Measurements from ENCODE around the gene TBCEL. TPM values are rescaled to one million over a fixed set of nuclear protein-coding genes. Genes with fewer than 3 reads are reported as not detected.
A peak's percentile ranks its signal among the peaks of the same experiment; 100 is the strongest.

The TBCEL gene
- total RNA-seq (10 to 100 TPM; 25.9 to 41.3 TPM), polyA plus RNA-seq (1 to 10 TPM; 6.7 to 9.0 TPM)

GRCh38 chr11:121023848-121024751 is at the start of gene TBCEL:
Gene TBCEL (plus strand): TSS chr11:121024102. CDS start chr11:121045691, 21,589 bp downstream.
- peak within 1 kb of the TSS; percentile 39 to 68 for H3K27ac ChIP-seq (ENCODE audit: low read depth in 1 of 2, low read length in 2 of 2)
- H3K9ac ChIP-seq (ENCODE audit: low read depth in 1 of 2, low read length in 2 of 2) = peak within 1 kb of the TSS; percentile 67 to 68
- peak; percentile 85 for DNase-seq (ENCODE audit: low spot score)

GRCh38 chr11:120974466-120974865 is 49.4 kb upstream of the TBCEL start:
- Histone ChIP-seq H3K4me3 (ENCODE audit: low read depth in 1 of 3, low read length in 3 of 3) (no peak overlapping the region), H3K9ac (ENCODE audit: low read depth in 1 of 2, low read length in 2 of 2) (no peak overlapping the region), H3K4me1 (ENCODE audit: control insufficient read depth in 4 of 4, insufficient read depth in 4 of 4, low read length in 3 of 4) (no peaks in the 10 kb centered on the region), H3K27ac (ENCODE audit: low read depth in 1 of 2, low read length in 2 of 2) (no peak overlapping the region), H3K27me3 (ENCODE audit: control insufficient read depth in 4 of 4, insufficient read depth in 4 of 4, low read length in 3 of 4) (no peaks in the 10 kb centered on the region), H3K9me3 (ENCODE audit: control insufficient read depth in 4 of 4, low read length in 3 of 4) (no peaks in the 10 kb centered on the region), H3K36me3 (ENCODE audit: control insufficient read depth in 4 of 4, insufficient read depth in 3 of 4, low read depth in 1 of 4, low read length in 3 of 4) (no peaks in the 10 kb centered on the region)
- 64% methylated on average over 9 of the region's 9 CpGs for WGBS
- no peak for DNase-seq (ENCODE audit: low spot score)
- TF ChIP-seq JUND (IDR thresholded peaks at IDR 0.05) = no peak
- no peak for TF ChIP-seq FOXA2 (IDR thresholded peaks at IDR 0.05)
- TF ChIP-seq MAX (IDR thresholded peaks at IDR 0.05) = no peak
- no peak for TF ChIP-seq YY1 (IDR thresholded peaks at IDR 0.05)
- TF ChIP-seq RXRA (IDR thresholded peaks at IDR 0.05) = no peak
- TF ChIP-seq EGR1 (IDR thresholded peaks at IDR 0.05; ENCODE audit: low read depth in 2 of 2) = no peak

More at GRCh38 chr11:121023848-121024751, at the start of gene TBCEL:
- peaks cover 0 to 17% (median 11%) of the 10 kb centered on the region in 4 donors for H3K4me1 ChIP-seq (ENCODE audit: control insufficient read depth in 4 of 4, insufficient read depth in 4 of 4, low read length in 3 of 4)
- TF ChIP-seq HNF4A (conservative IDR thresholded peaks at IDR 0.05) (no peak), RXRA (IDR thresholded peaks at IDR 0.05) (peak; percentile 77 to 87), HNF4G (IDR thresholded peaks at IDR 0.05) (no peak), GABPA (IDR thresholded peaks at IDR 0.05 in 1 of 2, conservative IDR thresholded peaks at IDR 0.05 in 1 of 2) (peak in 1 of 2 donors; percentile 79), ATF3 (IDR thresholded peaks at IDR 0.05) (no peak), RAD21 (IDR thresholded peaks at IDR 0.05) (peak in 1 of 2 donors; percentile 40), EGR1 (IDR thresholded peaks at IDR 0.05; ENCODE audit: low read depth in 2 of 2) (no peak), SP1 (IDR thresholded peaks at IDR 0.05) (peak; percentile 27), MAX (IDR thresholded peaks at IDR 0.05) (peak; percentile 80)
- H3K4me3 ChIP-seq (ENCODE audit: low read depth in 1 of 3, low read length in 3 of 3) = peak within 1 kb of the TSS; percentile 66 to 93 (median 88)
- no peaks in the 10 kb centered on the region for H3K9me3 ChIP-seq (ENCODE audit: control insufficient read depth in 4 of 4, low read length in 3 of 4)
- H3K36me3 ChIP-seq (ENCODE audit: control insufficient read depth in 4 of 4, insufficient read depth in 3 of 4, low read depth in 1 of 4, low read length in 3 of 4) = peaks cover 0 to 1% (median 0%) of the 10 kb centered on the region in 4 donors
- no peaks in the 10 kb centered on the region for H3K27me3 ChIP-seq (ENCODE audit: control insufficient read depth in 4 of 4, insufficient read depth in 4 of 4, low read length in 3 of 4)
- 1% methylated on average over 54 of the region's 54 CpGs for WGBS

- 38% methylated on average over 4 of the region's 4 CpGs for WGBS
- Histone ChIP-seq H3K27me3 (ENCODE audit: control insufficient read depth in 4 of 4, insufficient read depth in 4 of 4, low read length in 3 of 4) (no peaks in the 10 kb centered on the region), H3K4me3 (ENCODE audit: low read depth in 1 of 3, low read length in 3 of 3) (no peak overlapping the region), H3K4me1 (ENCODE audit: control insufficient read depth in 4 of 4, insufficient read depth in 4 of 4, low read length in 3 of 4) (no peaks in the 10 kb centered on the region), H3K27ac (ENCODE audit: low read depth in 1 of 2, low read length in 2 of 2) (no peak overlapping the region), H3K36me3 (ENCODE audit: control insufficient read depth in 4 of 4, insufficient read depth in 3 of 4, low read depth in 1 of 4, low read length in 3 of 4) (no peaks in the 10 kb centered on the region), H3K9me3 (ENCODE audit: control insufficient read depth in 4 of 4, low read length in 3 of 4) (no peaks in the 10 kb centered on the region), H3K9ac (ENCODE audit: low read depth in 1 of 2, low read length in 2 of 2) (no peak overlapping the region)
- no peak for DNase-seq (ENCODE audit: low spot score)
- TF ChIP-seq ZBTB33 (IDR thresholded peaks at IDR 0.05) (no peak), HNF4A (conservative IDR thresholded peaks at IDR 0.05) (no peak), ATF3 (IDR thresholded peaks at IDR 0.05) (no peak), TAF1 (conservative IDR thresholded peaks at IDR 0.05) (no peak), RXRA (IDR thresholded peaks at IDR 0.05) (no peak), RAD21 (IDR thresholded peaks at IDR 0.05) (no peak), CTCF (IDR thresholded peaks at IDR 0.05; ENCODE audit: low read depth, low read length, missing input control) (no peak), MAX (IDR thresholded peaks at IDR 0.05) (no peak), NR2F2 (IDR thresholded peaks at IDR 0.05) (no peak), GABPA (IDR thresholded peaks at IDR 0.05 in 1 of 2, conservative IDR thresholded peaks at IDR 0.05 in 1 of 2) (no peak), EGR1 (IDR thresholded peaks at IDR 0.05; ENCODE audit: low read depth in 2 of 2) (no peak), JUND (IDR thresholded peaks at IDR 0.05) (no peak)
Observed at GRCh38 chr11:120974965-120975364, 48.9 kb upstream of the TBCEL start.

Data from liver (tissue), 9 donors.